Endometrium (tissue), 2 donors: ENCODE results near the gene ZNF407.
"Not testable (repeated sequence)": the region's sequence is repeated elsewhere in the genome, so short reads cannot be mapped to it uniquely, and the experiment has no call there.

Experiments
- FAIRE-seq: peaks from 2 replicates; lab custom pipeline; 2012; peaks lifted over from hg19 to GRCh38; lab: Jason Lieb, UNC
- donor health status: control.
- donor health status: control.

The ZNF407 gene

DNA sequence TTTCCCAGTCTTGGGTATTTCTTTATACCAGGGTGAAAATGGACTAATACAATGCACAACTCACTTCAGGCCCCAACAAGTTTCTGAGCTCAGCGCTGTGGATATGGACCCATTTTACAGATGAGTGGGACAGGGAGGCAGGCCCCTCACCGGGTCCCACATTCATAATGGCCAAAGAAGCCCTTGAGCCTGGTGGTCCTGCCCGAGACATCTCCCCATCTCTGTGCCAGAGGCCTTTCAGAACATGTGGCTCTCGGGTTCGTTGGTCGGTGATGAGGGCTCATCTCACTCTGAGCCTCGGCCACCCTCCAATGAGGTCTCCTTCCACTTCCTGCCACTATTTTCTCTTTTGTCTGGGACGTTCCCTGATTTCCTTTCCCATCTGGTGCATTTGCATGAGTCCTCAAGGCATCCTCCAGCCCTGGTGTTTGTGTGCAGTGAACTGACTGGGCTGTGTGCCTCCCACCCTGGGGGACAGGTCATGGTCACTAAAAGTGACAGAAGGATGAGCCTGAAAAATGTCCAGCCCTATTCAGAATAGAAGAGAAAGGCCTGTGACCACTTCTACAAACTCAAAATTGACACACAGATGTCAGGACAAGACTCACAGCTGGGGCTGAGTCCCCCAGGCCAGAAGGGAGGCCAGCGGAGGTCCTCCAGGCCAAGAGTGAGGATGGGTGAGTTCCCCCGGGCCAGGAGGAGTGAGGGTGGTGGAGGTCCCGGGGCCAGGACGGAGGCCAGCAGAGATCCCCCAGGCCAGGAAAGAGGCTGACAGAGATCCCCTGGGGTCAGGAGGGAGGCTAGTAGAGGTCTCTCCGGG, 476.7 kb downstream of the ZNF407 start:
- no peak for FAIRE-seq

DNA sequence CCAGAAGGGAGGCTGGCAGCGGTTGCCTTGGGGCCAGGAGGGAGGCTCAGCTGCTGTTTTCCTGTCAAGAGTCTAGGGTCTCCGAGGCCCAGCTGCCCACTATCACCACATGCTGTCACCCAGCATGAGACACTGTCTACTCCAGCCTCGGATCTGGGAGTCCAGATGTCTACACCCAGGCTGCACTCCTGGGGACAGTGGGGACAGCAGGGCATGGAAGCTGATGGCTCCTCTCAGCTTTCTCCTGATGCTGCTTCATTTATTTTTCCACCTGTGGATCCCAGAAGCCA, 477.3 kb downstream of the ZNF407 start:
- FAIRE-seq, result no peak

DNA sequence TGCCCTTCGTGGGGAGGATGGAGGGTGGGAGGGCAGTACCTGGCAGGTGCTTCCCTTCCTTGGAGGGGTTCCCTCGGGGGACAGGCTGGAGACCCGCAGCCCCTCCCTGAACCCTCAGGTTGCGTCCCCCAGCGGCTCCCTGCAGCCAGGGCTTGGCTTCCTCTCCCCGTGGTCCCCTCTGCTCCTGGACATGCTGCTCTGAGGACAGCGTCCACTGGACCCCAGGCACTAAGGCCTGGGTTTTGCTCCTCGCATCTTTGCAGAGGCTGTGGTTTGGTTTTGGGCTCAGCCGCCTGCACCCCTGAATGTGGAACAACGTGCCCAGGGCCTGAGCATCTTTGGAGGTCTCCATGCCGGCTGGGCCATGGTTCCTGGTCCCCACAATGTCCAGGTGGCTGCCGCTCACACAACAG, 477.8 kb downstream of the ZNF407 start:
- FAIRE-seq, result no peak

DNA sequence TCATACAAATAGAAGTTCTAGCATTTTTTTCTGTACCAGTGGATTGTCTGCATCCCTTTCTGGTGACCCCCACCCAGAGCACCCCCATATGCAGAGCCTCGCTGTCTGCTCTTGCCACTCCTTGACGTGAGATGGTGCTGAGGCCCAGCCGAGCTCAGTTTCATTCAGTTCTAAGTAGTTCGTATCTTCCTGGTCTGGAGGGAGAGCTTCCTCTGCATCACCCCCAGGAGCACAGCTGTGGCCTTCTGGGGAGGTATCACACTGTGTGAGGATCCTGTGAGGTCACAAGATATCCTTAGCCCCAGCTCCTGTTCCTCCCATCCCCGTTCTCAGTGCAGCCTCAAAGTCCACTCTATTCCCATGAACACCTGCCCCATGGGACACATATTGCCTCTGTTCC, 478.6 kb downstream of the ZNF407 start:
- FAIRE-seq, result no peak

DNA sequence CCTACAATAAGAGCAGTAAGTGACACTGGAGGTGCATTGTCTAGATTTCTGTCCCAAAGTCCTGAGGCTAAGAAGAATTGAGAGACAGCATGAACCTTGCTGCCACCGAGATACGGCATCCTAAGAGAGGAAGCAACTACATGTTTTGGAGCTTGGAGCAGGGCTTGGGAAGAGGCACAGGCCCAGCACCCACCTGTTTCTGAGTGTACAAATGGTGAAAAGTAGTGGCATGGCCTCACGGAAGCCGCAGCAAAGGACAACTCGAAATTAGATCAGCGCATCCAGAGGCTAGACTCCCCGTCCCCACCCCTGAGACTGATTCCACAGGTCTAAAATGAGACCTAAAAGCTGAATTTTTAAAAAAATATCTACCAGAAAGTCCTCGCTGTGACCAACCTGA, 483.8 kb downstream of the ZNF407 start:
- no peak for FAIRE-seq

DNA sequence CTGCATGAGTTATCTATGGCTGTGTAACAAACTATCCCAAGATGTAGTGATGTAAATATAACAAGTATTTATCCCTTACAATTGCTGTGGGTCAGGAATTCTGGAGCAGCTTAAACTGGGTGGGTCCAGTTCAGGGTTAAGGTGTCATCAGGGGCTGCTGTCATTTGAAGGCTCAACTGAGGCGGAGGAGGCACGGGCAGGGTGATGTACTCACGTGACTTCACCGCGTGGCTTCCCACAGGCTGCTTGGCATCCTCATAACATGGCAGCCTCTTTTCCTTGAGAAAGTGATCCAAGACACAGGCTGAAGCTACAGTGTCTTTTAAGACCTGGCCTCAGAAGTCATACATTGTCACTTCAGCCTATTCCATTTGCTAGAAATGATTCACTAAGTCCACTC, 485.5 kb downstream of the ZNF407 start:
- no peak for FAIRE-seq

DNA sequence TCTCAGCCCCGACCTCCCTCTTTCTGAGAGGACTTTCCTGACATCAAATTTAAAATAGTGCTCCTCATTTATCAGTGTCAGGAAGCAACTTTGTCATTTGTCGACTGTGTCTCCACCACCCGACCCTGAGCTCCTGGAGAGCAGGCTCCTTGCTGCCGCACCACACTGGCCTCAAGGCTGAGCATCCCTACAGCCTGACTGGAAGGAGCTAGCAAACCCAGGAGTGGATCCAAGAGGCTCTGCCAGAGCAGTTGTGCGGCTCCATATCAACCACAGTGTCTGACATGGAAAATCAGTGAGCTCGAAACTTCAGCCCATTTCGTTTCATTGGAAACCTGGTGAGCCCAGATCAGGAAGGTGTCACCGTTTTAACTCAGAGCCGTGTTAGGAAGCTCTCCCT, 486.1 kb downstream of the ZNF407 start:
- no peak for FAIRE-seq

DNA sequence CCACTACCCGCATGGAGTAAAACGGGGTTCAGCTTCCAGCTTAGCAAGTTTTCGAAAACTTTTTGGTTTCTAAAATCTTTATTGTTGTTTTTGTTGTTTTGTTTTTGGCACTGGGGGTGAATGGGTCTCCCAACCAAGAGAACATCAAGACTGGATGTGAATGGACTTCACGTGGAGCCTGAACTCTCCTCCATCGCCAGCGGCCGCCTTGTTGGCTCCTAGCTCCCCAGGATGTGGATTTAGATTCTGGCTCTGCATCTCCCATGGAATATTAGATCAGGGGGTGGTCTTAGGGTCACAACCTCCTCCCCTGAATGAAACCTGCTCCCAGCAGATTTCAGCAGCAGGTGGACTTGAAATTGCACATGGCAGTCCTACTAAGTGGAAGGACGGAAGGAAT, 488.0 kb downstream of the ZNF407 start:
- FAIRE-seq, result not testable (repeated sequence)

DNA sequence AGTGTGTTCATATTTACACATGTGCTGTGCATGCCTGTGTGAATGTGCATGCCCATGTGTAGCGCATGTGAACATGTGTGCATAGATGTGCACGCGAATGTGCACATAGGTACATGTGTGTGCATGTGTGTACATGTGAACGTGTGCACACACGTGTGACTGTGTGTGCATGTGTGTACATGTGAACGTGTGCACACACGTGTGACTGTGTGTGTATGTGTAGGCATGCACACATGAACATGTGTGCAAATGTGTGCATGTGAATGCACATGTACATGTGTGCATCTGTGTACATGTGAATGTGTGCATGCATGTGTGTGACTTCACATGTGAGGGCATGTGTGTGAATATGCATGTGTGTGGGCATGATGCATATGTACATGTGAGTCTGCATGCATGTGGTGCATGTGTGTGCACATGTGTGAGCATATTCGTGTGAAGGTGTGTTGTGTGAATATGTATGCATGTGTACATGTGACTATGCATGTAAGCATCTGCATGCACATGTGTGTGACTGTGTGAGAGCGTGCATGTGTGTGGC, 488.9 kb downstream of the ZNF407 start:
- no peak for FAIRE-seq

DNA sequence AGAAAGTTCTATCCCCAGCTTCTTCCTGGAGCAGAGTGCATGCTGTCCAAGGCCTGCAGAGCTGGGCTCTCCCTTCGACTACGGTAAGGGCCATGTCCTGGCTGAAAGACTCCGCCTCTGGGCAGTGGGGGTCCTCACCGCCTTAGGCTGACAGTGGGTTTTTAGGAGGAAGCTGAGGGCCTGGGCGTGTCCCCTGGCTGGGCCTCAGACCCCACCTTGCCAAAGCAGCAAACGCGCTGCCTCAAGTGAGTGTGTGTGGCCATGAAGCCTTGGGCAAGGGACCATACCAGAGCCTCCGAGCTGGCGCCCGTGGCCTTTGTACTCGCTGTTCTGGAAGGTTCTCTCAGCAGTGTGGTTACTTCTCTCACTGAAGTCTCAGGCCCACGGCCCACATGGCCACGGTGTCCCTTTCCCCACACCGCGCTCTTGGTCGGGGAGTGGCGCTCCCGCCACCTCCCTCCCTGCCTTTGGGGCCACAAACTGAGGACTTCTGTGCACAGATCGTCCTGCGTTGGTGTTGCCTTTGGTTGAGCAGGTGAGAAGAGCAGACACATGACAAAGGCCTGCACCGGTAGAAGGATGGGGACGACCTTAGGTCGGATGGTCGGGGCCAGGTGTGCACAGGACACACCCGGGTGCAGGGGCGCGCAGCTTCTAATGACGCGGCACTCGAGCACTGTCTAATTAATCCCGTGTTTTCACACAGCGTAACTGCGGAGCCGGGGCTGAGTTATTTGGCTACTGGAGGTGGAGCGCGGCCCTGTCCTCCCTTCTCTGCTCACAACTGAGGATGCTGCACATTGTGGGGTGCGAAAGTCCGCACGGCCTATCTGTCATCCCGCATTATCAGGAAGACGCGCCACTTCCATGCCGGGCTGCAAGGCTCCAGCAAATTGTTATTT, 489.7 kb downstream of the ZNF407 start:
- no peak for FAIRE-seq

DNA sequence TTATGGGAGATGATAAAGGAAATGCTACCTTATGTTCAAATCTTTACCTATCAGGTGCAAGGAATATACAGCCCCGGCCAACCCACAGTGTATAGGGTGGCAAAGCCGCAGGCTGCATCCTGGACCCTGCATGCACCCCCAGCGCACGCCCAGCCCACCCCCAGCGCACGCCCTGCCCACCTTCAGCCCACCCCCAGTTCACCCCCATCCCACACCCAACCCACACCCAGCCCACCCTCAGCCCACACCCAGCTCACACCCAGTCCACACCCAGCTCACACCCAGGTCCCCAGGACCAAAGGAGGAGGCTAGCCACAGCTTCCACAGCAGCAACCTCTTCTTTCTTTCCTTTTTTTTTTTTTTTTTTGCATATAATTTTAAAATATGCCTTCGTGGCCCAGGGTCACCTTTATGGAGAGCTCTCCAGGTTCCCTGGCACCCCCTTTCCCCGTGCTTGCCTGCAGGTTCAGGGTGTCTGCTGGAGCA, 490.4 kb downstream of the ZNF407 start:
- FAIRE-seq, result no peak

DNA sequence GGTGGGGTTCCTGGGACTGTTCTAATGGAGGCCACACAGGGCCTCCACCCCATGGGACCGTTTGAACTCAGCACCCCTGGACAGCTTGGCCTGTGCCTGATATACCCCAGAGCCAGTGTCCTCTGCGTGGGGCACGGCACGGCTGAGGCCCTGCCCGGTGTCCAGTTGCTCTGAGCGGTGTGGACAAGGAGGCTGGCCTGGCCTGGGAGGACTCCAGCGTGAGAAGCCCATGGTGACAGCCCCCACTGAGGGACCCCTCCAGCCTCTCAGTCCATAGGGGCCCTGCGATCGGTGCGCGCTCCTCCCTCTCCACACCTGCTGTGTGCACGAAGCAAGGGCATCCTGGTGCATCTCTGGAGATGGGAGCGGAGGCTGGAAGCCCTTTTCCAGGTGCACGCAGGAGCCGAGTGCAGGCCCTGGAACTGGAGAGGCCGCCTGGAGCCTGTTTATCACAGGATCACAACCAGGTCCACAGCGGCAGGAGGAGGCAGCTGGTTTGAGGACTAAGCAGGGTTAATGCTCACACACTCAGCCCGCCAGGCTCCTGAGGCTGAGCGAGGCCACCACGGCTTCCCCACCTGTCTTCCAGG, 491.0 kb downstream of the ZNF407 start:
- FAIRE-seq, result no peak

DNA sequence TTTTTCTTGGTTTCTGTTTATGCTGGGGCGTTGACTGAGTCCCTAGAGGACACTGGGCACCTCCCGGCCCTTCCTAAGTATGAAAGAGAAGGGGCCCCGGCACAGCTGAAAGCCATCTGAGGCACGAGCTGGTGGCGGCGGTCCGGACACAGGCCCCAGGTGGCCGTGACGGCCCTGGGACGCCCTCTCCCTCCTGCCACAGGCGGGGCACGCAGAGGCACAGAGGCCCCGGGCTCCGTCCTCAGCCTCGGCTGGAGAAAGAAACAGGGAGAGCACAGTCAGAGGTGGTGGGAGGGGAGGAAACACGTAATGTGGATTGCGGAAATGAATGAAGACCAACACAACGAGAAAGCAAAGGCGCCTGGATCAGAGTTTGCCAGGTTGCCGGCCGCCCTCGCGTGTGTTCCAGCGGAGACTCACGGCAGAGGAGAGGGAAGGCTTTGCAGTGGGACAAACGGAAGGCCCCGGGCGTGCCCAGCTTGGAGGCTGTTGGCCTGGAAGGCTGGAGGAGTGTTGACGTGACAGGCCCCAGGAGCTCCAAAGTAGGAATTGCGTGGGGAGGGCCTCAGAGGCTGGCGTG, 492.2 kb downstream of the ZNF407 start:
- FAIRE-seq, result no peak

DNA sequence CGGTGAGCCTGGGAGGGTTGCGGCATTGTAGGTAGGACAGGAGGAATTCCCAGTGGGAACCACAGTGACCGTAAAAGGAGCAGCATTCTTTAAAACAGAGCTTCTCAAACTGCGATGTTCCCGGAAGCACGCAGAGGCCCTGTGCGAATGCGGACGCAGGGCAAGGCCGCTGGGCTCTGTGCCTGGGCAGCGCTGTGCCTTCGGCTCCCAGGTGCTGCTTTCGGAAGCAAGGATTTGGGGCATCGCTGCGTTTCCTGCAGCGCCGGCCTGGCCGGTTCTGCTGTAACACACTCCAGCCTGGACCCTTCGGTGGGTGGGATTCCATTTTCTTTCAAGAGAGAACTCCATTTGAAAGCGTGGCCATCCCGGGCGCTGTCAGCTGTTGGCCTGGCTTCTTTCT, 492.7 kb downstream of the ZNF407 start:
- FAIRE-seq, result no peak

DNA sequence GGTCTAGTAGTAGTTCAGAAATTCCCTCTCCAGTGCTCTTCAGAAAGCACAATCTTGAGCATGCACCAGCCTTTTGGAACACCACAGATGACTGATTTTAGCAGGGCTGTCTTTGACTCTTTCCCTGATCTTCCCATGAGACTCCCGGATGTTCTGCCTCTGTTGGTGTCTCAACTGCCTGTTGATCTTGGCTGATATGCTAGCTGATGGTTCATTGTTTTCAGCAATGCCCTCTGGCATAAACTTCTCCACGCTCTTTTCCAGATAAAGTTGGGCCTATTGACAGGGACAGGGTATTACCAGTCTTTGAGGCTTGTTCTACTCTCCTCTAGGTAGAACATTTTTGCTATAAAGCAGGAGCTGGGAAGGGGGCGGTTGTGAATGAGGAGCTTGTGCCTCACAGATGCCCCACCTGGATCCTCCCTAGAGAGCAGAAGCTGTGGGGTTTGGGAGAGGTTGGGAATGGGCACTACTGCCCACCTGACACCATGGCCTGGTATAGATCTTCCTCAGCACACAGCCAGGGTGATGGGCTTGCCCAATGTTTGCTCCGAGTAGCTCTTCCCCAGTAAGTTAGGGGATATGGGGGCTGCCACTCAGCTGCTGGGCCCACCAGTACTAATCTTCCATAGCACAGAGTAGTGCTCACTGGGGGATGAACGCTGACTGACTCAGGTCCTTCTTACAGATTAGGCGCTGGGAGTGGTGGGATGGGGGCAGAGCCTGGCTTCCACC, 500.0 kb downstream of the ZNF407 start:
- no peak for FAIRE-seq

DNA sequence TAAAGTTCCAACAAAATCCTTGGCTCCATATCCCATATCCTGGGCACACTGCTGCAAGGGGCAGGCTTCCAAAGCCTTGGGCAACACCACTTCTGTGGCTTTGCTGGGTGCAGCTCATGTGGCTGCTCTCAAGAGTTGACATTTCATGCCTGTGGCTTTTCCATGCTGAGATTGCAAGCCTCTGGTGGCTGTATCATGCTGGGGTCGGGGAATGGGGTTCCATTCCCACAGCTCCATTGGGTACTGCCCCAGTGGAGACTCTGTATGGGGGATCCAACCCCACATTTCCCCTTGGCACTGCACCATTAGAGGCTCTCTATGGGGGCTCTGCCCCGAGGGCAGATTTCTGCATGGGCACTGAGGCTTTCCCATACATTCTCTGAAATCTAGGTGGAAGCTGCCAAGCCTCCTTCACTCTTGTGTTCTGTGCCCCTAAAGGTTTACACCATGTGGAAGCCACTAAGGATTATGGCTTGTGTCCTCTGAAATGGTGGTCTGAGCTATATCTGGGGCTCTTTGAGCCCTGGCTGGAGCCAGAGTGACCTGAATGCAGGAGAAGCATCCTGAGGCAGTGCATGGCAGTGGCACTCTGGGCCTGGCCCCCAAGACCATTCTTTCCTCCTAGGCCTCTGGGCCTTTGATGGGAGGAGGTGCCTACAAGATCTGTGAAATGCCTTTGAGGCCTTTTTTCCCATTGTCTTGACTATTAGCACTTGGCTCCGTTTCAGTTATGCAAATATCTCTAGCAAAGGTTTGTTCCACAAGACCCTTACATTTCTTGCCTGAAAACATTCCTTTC, 503.4 kb downstream of the ZNF407 start:
- no peak for FAIRE-seq

DNA sequence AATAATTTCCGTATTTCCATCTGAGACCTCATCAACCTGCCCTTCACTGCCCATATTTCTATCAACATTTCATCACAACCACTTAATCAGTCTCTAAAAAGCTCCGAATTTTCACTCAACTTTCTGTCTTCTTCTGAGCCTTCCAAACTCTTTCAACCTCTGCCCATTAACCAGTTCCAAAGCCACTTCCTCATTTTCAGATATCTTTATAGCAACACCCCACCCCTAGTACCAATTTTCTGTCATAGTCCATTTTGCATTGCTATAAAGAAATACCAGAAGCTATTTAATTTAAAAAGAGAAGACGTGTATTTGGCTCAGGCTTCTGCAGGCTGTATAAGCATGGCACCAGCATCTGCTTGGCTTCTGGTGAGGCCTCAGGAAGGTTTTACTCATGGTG, 504.2 kb downstream of the ZNF407 start:
- no peak for FAIRE-seq

DNA sequence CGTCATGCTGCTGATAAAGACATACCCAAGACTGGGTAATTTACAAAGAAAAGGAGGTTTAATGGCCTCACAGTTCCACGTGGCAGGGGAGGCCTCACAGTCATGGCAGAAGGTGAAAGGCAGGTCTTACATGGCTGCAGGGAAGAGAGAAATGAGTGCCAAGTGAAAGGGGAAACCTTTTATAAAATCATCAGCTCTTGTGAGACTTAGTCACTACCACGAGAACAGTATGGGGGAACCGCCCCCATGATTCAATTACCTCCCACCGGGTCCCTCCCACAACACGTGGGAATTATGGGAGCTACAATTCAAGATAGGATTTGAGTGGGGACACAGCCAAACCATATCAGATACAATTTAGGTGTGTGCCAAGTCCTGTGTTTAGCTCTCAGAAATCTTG, 506.4 kb downstream of the ZNF407 start:
- FAIRE-seq, result not testable (repeated sequence)

DNA sequence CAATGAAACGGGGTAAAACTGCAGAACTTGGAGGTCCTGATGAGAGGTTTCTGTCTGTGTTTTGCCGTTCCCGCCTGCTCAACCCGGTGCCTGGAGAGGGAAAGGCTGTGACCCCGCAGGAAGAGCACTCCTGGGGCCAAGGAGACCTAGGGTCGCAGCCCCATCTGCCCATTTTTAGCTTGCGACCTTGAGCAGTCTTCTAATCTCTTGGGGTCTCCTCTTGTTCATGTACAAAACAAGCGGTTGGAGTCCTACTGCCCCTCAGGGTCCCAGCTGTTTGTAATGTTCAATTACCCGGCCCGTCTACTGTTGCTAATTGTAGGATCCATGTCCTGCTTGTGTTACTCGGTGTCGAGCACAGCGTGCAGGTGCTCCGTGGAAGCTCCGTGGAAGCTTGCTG, 506.8 kb downstream of the ZNF407 start:
- no peak for FAIRE-seq

DNA sequence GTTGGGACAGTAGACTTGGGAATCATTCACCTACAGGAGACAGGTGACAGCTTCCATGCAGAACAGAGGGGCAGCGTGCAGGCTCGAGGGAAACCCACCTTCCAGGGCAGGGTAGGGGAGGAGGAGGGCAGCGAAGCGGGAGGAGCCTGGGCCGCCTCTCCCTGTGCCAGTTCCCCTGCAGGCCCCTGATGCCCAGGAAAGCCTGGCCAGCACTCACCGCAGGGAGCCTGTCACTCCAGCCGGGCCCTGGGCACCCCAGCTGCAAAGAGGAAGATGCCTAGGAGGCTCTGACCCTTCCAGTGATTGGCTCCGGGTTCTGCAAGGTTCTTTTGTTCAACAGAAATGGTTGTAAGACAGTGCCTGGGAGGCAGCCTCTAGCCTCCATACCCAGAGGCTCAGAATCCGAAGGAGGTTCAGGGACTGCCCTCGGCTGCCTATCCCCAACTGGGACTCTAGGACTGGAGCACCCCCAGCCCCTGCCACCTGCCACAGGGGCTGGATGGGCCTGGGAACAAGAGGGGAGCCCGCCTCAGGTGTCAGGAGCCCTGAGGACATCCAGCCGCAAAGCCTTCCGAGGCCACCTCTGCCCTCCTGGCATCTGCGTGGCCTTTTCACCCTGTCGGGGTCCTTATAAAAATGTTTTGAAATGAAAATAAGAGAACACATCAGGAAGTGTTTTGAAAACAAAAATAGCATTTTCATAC, 508.0 kb downstream of the ZNF407 start:
- no peak for FAIRE-seq
